ENCODE data around the gene TANGO6. TPM values are rescaled to one million over a fixed set of nuclear protein-coding genes. Genes with fewer than 3 reads are reported as not detected.

TANGO6 gene
- polyA plus RNA-seq, 1 donor (not counting 4 experiments of a cell fraction or from before 2014, with no cell fraction given), result 13.1 TPM

DNA sequence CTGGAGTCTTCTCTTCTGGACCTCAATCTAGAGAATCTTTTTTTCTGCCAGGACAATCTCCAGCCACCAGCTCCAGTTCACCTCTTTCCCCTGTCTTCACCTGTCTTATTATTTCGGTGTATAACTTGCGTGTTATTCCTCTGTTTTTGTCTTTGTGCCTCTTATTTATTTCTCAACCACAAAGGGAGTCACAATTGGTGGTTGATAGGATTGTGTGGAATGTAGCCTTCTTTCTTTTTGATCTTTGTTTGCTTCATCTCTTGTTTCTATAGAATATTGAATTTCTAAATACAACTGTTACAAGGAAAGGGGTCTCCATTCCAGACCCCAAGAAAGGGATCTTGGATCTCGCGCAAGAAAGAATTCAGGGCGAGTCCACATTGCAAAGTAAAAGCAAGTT, 226.2 kb downstream of the TANGO6 start:
- FAIRE-seq (no peak), DNase-seq (ENCODE audit: low read depth, low spot score) (no peak)
- no peaks in the 10 kb centered on the region for H3K79me2 ChIP-seq (ENCODE audit: control insufficient read depth, insufficient read depth, low read length)
- no peak overlapping the region for H2AFZ ChIP-seq (ENCODE audit: control insufficient read depth, low read length)
- no peaks in the 10 kb centered on the region for H3K36me3 ChIP-seq (ENCODE audit: control insufficient read depth in 2 of 2, extremely low read depth in 1 of 2, insufficient read depth in 2 of 2, low read length in 2 of 2)
- dilution Hi-C loops (cut with MboI; ENCODE audit: extremely low pct_ligation_motif_present, low sequenced_read_pairs), result no loop called here
- no peak overlapping the region for H3K9ac ChIP-seq (ENCODE audit: control insufficient read depth, extremely low read depth, insufficient read depth, low read length)
- TF ChIP-seq EZH2 (IDR thresholded peaks at IDR 0.05; ENCODE audit: low read length), result no peak
- TF ChIP-seq CTCF (optimal IDR thresholded peaks at IDR 0.05 in 1 of 3, IDR thresholded peaks at IDR 0.05 in 1 of 3, conservative IDR thresholded peaks at IDR 0.05 in 1 of 3; ENCODE audit: extremely low read depth in 1 of 3, insufficient read depth in 2 of 3, low read length in 3 of 3), result no peak
- H3K9me1 ChIP-seq (ENCODE audit: control insufficient read depth, extremely low read depth, insufficient read depth, low read length), result no peaks in the 10 kb centered on the region
- H3K27ac ChIP-seq (ENCODE audit: control insufficient read depth, insufficient read depth, low read length), result no peak overlapping the region
- no peaks in the 10 kb centered on the region for H3K27me3 ChIP-seq (ENCODE audit: control insufficient read depth, extremely low read depth, insufficient read depth, low read length)
- no peaks in the 10 kb centered on the region for H4K20me1 ChIP-seq (ENCODE audit: control insufficient read depth, extremely low read depth, insufficient read depth, low read length)
- H3K4me2 ChIP-seq (ENCODE audit: control insufficient read depth, extremely low read depth, insufficient read depth, low read depth, low read length), result no peak overlapping the region
- no peaks in the 10 kb centered on the region for H3K9me3 ChIP-seq (ENCODE audit: control insufficient read depth, low read depth, low read length)
- H3K4me1 ChIP-seq (ENCODE audit: control insufficient read depth, extremely low read depth, insufficient read depth, low read length), result peaks cover 36% of the 10 kb centered on the region
- no peak overlapping the region for H3K4me3 ChIP-seq (ENCODE audit: control insufficient read depth in 2 of 3, extremely low read depth in 1 of 3, insufficient read depth in 2 of 3, low read depth in 1 of 3, low read length in 3 of 3)

DNA sequence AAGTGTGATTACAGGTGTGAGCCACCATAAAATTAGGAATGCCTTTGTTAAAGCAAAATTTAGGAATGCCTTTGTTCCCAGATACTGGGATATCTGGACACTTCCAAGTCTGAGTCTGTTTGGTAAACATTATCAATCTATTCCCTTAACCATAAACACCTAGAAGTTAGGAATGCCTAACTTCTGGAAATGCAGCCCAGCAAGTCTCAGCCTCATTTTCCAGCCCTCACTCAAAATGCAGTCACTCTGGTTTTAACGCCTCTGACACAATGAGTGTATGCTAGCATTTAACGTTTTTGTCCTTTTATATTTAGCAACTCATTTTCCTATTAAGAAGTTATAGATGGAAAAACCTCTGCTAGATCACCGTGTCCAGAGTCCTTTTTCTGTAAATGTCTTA, 227.7 kb downstream of the TANGO6 start:
- Histone ChIP-seq H3K9me3 (ENCODE audit: control insufficient read depth, low read depth, low read length) (no peaks in the 10 kb centered on the region), H3K36me3 (ENCODE audit: control insufficient read depth in 2 of 2, extremely low read depth in 1 of 2, insufficient read depth in 2 of 2, low read length in 2 of 2) (no peaks in the 10 kb centered on the region), H3K4me2 (ENCODE audit: control insufficient read depth, extremely low read depth, insufficient read depth, low read depth, low read length) (no peak overlapping the region), H2AFZ (ENCODE audit: control insufficient read depth, low read length) (no peak overlapping the region), H4K20me1 (ENCODE audit: control insufficient read depth, extremely low read depth, insufficient read depth, low read length) (no peaks in the 10 kb centered on the region), H3K4me1 (ENCODE audit: control insufficient read depth, extremely low read depth, insufficient read depth, low read length) (peaks cover 36% of the 10 kb centered on the region), H3K4me3 (ENCODE audit: control insufficient read depth in 2 of 3, extremely low read depth in 1 of 3, insufficient read depth in 2 of 3, low read depth in 1 of 3, low read length in 3 of 3) (no peak overlapping the region), H3K27ac (ENCODE audit: control insufficient read depth, insufficient read depth, low read length) (peak overlapping the region; percentile 95), H3K79me2 (ENCODE audit: control insufficient read depth, insufficient read depth, low read length) (no peaks in the 10 kb centered on the region), H3K9ac (ENCODE audit: control insufficient read depth, extremely low read depth, insufficient read depth, low read length) (no peak overlapping the region), H3K27me3 (ENCODE audit: control insufficient read depth, extremely low read depth, insufficient read depth, low read length) (no peaks in the 10 kb centered on the region), H3K9me1 (ENCODE audit: control insufficient read depth, extremely low read depth, insufficient read depth, low read length) (no peaks in the 10 kb centered on the region)
- dilution Hi-C loops (cut with MboI; ENCODE audit: extremely low pct_ligation_motif_present, low sequenced_read_pairs), result no loop called here
- FAIRE-seq (no peak), DNase-seq (ENCODE audit: low read depth, low spot score) (no peak)
- no peak for TF ChIP-seq EZH2 (IDR thresholded peaks at IDR 0.05; ENCODE audit: low read length)
- no peak for TF ChIP-seq CTCF (optimal IDR thresholded peaks at IDR 0.05 in 1 of 3, IDR thresholded peaks at IDR 0.05 in 1 of 3, conservative IDR thresholded peaks at IDR 0.05 in 1 of 3; ENCODE audit: extremely low read depth in 1 of 3, insufficient read depth in 2 of 3, low read length in 3 of 3)

Data from keratinocyte (primary cell).